Smooth muscle cell (in vitro differentiated cells): ENCODE data around the gene KANSL1. TPM values are rescaled to one million over a fixed set of nuclear protein-coding genes. Genes with fewer than 3 reads are reported as not detected.

ENCODE experiments used
- DNase-seq: peaks from one replicate; lab custom pipeline; 2025; ENCODE audit not compliant: unreplicated experiment; lab: John Stamatoyannopoulos, UW
- H2AFZ ChIP-seq: fragments of 200-600 bp; sonication (generic); 2 replicates; pipeline ENCODE4 v1.6.0; 2016; ENCODE audit warnings: antibody characterized with exemption, low read depth, mild to moderate bottlenecking
- H3F3A ChIP-seq: fragments of 200-600 bp; sonication (generic); 2 replicates; pipeline ENCODE4 v1.6.0; 2017; ENCODE audit warnings: antibody characterized with exemption, low read depth
- H3K27ac ChIP-seq: fragments of 200-600 bp; sonication (generic); 2 replicates; pipeline ENCODE4 v1.5.1; 2016; ENCODE audit warnings: low read depth, mild to moderate bottlenecking
- H3K27me3 ChIP-seq: fragments of 200-600 bp; sonication (generic); 2 replicates; pipeline ENCODE4 v1.6.1; 2016; ENCODE audit warnings: low read depth, mild to moderate bottlenecking
- H3K36me3 ChIP-seq: fragments of 200-600 bp; sonication (generic); 2 replicates; pipeline ENCODE4 v1.5.1; 2016; ENCODE audit warnings: low read depth
- H3K4me1 ChIP-seq: fragments of 200-600 bp; sonication (generic); 2 replicates; pipeline ENCODE4 v1.5.1; 2016; ENCODE audit warnings: low read depth
- H3K4me2 ChIP-seq: fragments of 200-600 bp; sonication (generic); 2 replicates; pipeline ENCODE4 v1.6.0; 2016; ENCODE audit warnings: mild to moderate bottlenecking
- H3K4me3 ChIP-seq: fragments of 200-600 bp; sonication (generic); 2 replicates; pipeline ENCODE4 v1.5.1; 2016; ENCODE audit warnings: mild to moderate bottlenecking
- H3K79me2 ChIP-seq: fragments of 200-600 bp; sonication (generic); 2 replicates; pipeline ENCODE4 v1.6.0; 2016; ENCODE audit warnings: low read depth, mild to moderate bottlenecking
- H3K9ac ChIP-seq: fragments of 200-600 bp; sonication (generic); 2 replicates; pipeline ENCODE4 v1.6.0; 2016; ENCODE audit warnings: low read depth
- H3K9me3 ChIP-seq: fragments of 200-600 bp; sonication (generic); replicated peaks from 2 replicates; pipeline ENCODE4 v1.5.1; 2016; ENCODE audit warnings: low read depth
- H4K20me1 ChIP-seq: fragments of 200-600 bp; sonication (generic); 2 replicates; pipeline ENCODE4 v1.6.0; 2016; ENCODE audit warnings: low read depth
- WGBS: methylation state at CpG from one replicate; pipeline ENCODE4 v1.1.7; 2016; ENCODE audit warnings: low lambda C conversion rate; 5-methylcytosine and 5-hydroxymethylcytosine counted together
- polyA plus RNA-seq: library from polyadenylated mRNA; unstranded; fragments of >200 nt; fragmentation: Nextera tagmentation; extraction: Ambion mirVana; gene quantifications from 2 replicates; pipeline ENCODE4 v1.2.1, GENCODE V29; 2016
- total RNA-seq: library from RNA; depleted of rRNA; stranded (reverse); fragments of >200 nt; gene quantifications from 2 replicates; pipeline ENCODE4 v1.2.3, GENCODE V29; 2014
- TF ChIP-seq, protein P1 (sequence below): fragments of 200-600 bp; sonication (generic); IDR thresholded peaks from 2 replicates; pipeline ENCODE4 v1.5.1; 2017; ENCODE audit warnings: borderline replicate concordance, mild to moderate bottlenecking, antibody characterized with exemption; ENCODE audit not compliant: insufficient read depth, poor library complexity, severe bottlenecking

The KANSL1 gene
- total and polyA plus RNA-seq, 2 experiments from 2014 or later = 16.9 to 69.7 TPM

DNA sequence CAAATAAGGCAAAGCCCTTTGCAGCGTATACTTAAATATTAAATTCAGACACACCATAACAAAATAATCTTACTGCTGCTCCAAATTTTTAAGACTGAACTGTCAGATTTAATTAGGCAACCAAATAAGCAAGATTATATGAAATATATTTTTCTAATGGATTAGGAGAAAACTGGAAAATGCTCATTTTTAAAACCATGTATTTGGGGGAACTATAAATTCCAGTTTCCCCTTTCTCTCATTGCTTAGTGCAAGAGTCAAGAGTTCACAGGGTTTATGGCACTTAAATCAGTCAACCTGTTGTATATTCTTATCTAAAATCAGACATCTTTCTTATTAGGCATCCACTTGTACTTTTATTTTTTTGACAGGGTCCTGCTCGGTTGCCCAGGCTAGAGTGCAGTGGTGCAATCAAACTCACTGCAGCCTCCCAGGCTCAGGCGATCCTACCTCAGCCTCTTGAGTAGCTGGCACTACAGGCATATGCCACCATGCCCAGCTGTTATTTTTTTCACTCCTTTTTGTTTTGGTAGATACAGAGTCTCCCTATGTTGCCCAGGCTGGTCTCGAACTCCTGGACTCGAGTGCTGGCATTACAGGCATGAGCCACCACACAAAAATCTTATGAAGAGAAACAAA, 2.1 kb upstream of the KANSL1 start:
- Histone ChIP-seq H3K9ac (no peak overlapping the region), H3K4me2 (no peak overlapping the region), H3K79me2 (peaks cover 82% of the 10 kb centered on the region), H3F3A (peaks cover 14% of the 10 kb centered on the region), H3K9me3 (no peaks in the 10 kb centered on the region), H3K27me3 (no peaks in the 10 kb centered on the region), H4K20me1 (peaks cover 84% of the 10 kb centered on the region), H3K36me3 (no peaks in the 10 kb centered on the region), H2AFZ (no peak overlapping the region), H3K27ac (no peak overlapping the region), H3K4me1 (peaks cover 17% of the 10 kb centered on the region), H3K4me3 (no peak overlapping the region)
- no peak for DNase-seq
- WGBS = 86% methylated on average over 5 of the region's 5 CpGs
- TF ChIP-seq, protein P1, sequence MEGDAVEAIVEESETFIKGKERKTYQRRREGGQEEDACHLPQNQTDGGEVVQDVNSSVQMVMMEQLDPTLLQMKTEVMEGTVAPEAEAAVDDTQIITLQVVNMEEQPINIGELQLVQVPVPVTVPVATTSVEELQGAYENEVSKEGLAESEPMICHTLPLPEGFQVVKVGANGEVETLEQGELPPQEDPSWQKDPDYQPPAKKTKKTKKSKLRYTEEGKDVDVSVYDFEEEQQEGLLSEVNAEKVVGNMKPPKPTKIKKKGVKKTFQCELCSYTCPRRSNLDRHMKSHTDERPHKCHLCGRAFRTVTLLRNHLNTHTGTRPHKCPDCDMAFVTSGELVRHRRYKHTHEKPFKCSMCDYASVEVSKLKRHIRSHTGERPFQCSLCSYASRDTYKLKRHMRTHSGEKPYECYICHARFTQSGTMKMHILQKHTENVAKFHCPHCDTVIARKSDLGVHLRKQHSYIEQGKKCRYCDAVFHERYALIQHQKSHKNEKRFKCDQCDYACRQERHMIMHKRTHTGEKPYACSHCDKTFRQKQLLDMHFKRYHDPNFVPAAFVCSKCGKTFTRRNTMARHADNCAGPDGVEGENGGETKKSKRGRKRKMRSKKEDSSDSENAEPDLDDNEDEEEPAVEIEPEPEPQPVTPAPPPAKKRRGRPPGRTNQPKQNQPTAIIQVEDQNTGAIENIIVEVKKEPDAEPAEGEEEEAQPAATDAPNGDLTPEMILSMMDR = no peak

DNA sequence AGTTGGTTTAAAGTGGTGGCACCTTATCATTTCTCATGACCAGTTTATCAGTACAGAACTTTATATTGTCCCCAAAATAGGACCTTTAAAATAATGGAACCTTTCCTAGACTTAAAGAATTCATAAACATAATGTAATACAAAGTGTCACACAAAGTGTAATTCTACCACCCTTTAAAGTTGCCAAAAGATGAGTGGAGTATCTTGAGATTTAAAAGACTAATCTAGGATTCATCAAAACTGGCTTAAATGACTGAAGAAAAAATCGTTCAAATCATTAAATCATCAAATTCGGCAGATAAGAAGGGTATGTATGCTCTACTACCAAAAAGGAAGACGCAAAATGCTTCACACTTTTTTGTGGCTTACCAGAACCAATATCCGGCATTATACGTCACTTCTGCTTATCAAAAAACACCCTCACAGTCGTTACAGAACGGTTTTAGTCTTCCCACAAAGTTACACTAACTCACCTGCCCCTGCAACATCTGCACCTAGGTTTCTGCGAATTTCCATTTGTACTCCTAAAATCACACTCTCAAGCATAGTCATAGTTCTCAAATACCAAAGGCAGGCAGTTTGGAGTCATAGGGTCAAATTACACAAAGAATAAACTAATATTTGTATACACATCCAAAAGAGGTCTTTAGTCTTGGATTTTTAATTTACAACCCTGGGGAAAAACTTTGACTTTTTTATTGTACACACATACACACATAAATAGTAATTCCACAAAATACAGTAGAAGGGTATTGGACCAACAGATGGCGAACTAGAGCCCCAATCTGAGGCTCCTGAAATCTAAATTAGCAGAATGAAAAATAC, 1.4 kb upstream of the KANSL1 start:
- Histone ChIP-seq H3K79me2 (peaks cover 83% of the 10 kb centered on the region), H3K36me3 (no peaks in the 10 kb centered on the region), H3K9me3 (no peaks in the 10 kb centered on the region), H3K4me3 (peak overlapping the region; percentile 97), H3K27me3 (no peaks in the 10 kb centered on the region), H3F3A (peaks cover 14% of the 10 kb centered on the region), H3K4me2 (peak overlapping the region; percentile 97), H3K9ac (peak overlapping the region; percentile 75), H2AFZ (peak overlapping the region; percentile 93), H3K4me1 (peaks cover 22% of the 10 kb centered on the region), H4K20me1 (peaks cover 84% of the 10 kb centered on the region), H3K27ac (peak overlapping the region; percentile 83)
- DNase-seq = no peak
- TF ChIP-seq, protein P1 = peak; percentile 60
- 55% methylated on average over 9 of the region's 9 CpGs for WGBS

DNA sequence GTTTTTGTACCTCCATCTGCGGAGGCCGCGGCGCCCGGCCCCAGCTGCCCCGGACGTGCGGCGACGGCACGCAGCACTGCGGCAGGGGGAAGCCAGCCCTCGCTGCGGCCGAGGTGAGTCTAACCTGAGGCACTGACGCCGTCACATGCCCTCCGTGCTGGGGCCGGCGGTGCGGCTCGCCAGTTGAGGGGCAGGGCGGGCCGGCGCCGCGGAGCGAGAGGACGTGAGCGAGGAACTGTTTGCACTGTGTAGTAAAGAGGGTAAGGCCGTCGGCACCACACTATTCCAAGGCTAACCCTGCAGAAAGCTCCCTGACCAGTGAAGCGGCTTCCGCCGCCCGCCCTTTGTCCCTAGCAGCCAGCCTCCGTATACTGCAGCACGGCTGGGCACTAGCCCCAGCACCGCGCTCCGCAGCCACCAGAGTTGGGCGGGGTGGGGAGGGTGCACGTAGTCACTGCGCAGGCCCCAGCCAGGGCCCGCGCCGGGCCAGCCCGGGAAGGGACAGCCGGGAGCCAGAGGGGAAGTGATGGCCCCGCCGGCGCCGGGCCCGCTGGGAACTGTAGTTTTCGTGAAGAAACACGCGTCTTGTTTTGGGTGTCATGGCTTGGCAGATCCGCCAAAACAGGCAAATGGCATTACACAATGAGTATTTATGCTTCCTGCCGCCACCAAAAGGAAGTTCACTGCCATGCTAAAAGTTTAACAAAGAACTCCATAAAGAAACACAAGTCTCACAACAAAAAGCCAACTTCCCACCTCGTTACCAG, 580 bp upstream of the KANSL1 start:
- WGBS = 2% methylated on average over 60 of the region's 60 CpGs
- TF ChIP-seq, protein P1 = peak; percentile 35
- no peaks in the 10 kb centered on the region for H3K9me3 ChIP-seq
- H3K79me2 ChIP-seq = peaks cover 83% of the 10 kb centered on the region
- H3K4me2 ChIP-seq = peak overlapping the region; percentile 97
- H3F3A ChIP-seq = peaks cover 14% of the 10 kb centered on the region
- peak; percentile 92 for DNase-seq
- H3K4me1 ChIP-seq = peaks cover 25% of the 10 kb centered on the region
- no peaks in the 10 kb centered on the region for H3K36me3 ChIP-seq
- peaks cover 84% of the 10 kb centered on the region for H4K20me1 ChIP-seq
- peak overlapping the region; percentile 97 for H3K4me3 ChIP-seq
- no peaks in the 10 kb centered on the region for H3K27me3 ChIP-seq
- peak overlapping the region; percentile 93 for H2AFZ ChIP-seq
- H3K9ac ChIP-seq = peak overlapping the region; percentile 75
- H3K27ac ChIP-seq = peak overlapping the region; percentile 83
